SK-N-SH (cell line): ENCODE measurements around the gene SERPINA12.

Source experiments
- CTCF ChIP-seq: fragments of 200-600 bp; sonication (generic); IDR thresholded peaks from 2 replicates; pipeline ENCODE4 v1.6.1; 2017; ENCODE audit warnings: antibody characterized with exemption, mild to moderate bottlenecking, moderate library complexity
- EP300 ChIP-seq, 2 experiments: IDR thresholded peaks; 2 replicates each; pipeline versions ENCODE4 v1.4.0 to v1.6.1; 2012; ENCODE audit warnings: borderline replicate concordance in 1 of 2, low read depth in 1 of 2, low read length in 1 of 2
- EZH2phosphoT487 ChIP-seq: fragments of 200-600 bp; sonication (generic); IDR thresholded peaks from 2 replicates; pipeline ENCODE4 v1.6.1; 2017; ENCODE audit warnings: low read depth, mixed run types, mild to moderate bottlenecking, antibody characterized with exemption, moderate library complexity, borderline replicate concordance
- GABPA ChIP-seq: IDR thresholded peaks from 2 replicates; pipeline ENCODE4 v1.4.0; 2012; ENCODE audit warnings: low read depth, mild to moderate bottlenecking
- MAX ChIP-seq: IDR thresholded peaks from 2 replicates; pipeline ENCODE4 v1.4.0; 2012; ENCODE audit warnings: low read depth
- MXI1 ChIP-seq: IDR thresholded peaks from 2 replicates; pipeline ENCODE4 v1.6.1; 2012; ENCODE audit warnings: mild to moderate bottlenecking, low read depth, low read length, improper control_type of control experiment
- NFIC ChIP-seq: IDR thresholded peaks from 2 replicates; pipeline ENCODE4 v1.4.0; 2012; ENCODE audit warnings: borderline replicate concordance
- POLR2AphosphoS5 ChIP-seq: IDR thresholded peaks from 2 replicates; pipeline ENCODE4 v1.6.1; 2012; ENCODE audit warnings: low read depth, low read length
- RAD21 ChIP-seq: IDR thresholded peaks from 2 replicates; pipeline ENCODE4 v1.6.1; 2012; ENCODE audit warnings: mild to moderate bottlenecking, low read length
- RFX5 ChIP-seq: IDR thresholded peaks from 2 replicates; pipeline ENCODE4 v1.6.1; 2012; ENCODE audit warnings: mild to moderate bottlenecking, improper control_type of control experiment, low read length
- SMC3 ChIP-seq: IDR thresholded peaks from 2 replicates; pipeline ENCODE4 v1.6.1; 2012; ENCODE audit warnings: low read depth, low read length, improper control_type of control experiment
- TAF1 ChIP-seq: IDR thresholded peaks from 2 replicates; pipeline ENCODE4 v1.6.1; 2012; ENCODE audit warnings: low read depth, mild to moderate bottlenecking, low read length, moderate library complexity, borderline replicate concordance
- USF2 ChIP-seq: fragments of 150-350 bp; IDR thresholded peaks from 2 replicates; pipeline ENCODE4 v1.6.1; 2017; ENCODE audit warnings: antibody characterized with exemption, low read length, low read depth, borderline replicate concordance
- TF ChIP-seq, protein P1 (sequence below): IDR thresholded peaks from 2 replicates; pipeline ENCODE4 v1.4.0; 2012; ENCODE audit warnings: low read depth, borderline replicate concordance

- TF ChIP-seq TAF1, result no peak
- TF ChIP-seq MXI1, result no peak
- no peak for TF ChIP-seq EP300 (IDR thresholded peaks at IDR 0.05; ENCODE audit: borderline replicate concordance in 1 of 2, low read depth in 1 of 2, low read length in 1 of 2)
- no peak for TF ChIP-seq POLR2AphosphoS5
- no peak for TF ChIP-seq GABPA
- TF ChIP-seq CTCF, result no peak
- TF ChIP-seq RAD21, result no peak
- TF ChIP-seq NFIC, result no peak
- TF ChIP-seq EZH2phosphoT487, result no peak
- no peak for TF ChIP-seq RFX5
- TF ChIP-seq MAX, result no peak
- TF ChIP-seq SMC3, result no peak
- TF ChIP-seq, protein P1, sequence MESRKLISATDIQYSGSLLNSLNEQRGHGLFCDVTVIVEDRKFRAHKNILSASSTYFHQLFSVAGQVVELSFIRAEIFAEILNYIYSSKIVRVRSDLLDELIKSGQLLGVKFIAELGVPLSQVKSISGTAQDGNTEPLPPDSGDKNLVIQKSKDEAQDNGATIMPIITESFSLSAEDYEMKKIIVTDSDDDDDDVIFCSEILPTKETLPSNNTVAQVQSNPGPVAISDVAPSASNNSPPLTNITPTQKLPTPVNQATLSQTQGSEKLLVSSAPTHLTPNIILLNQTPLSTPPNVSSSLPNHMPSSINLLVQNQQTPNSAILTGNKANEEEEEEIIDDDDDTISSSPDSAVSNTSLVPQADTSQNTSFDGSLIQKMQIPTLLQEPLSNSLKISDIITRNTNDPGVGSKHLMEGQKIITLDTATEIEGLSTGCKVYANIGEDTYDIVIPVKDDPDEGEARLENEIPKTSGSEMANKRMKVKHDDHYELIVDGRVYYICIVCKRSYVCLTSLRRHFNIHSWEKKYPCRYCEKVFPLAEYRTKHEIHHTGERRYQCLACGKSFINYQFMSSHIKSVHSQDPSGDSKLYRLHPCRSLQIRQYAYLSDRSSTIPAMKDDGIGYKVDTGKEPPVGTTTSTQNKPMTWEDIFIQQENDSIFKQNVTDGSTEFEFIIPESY, result no peak
- TF ChIP-seq USF2, result no peak
These were observed 13.0 kb upstream of the SERPINA12 start for GRCh38 chr14:94522115-94522724.
